Hepatocyte (in vitro differentiated cells): ENCODE results near the gene SPIB.

Experiments
- EZH2 ChIP-seq: fragments of 200-600 bp; sonication (generic); IDR thresholded peaks from 2 replicates; pipeline ENCODE4 v1.6.1; 2016; ENCODE audit warnings: antibody characterized with exemption, mild to moderate bottlenecking, borderline replicate concordance
- EZH2phosphoT487 ChIP-seq: fragments of 200-600 bp; sonication (generic); IDR thresholded peaks from one replicate; pipeline ENCODE4 v1.6.1; 2018; ENCODE audit warnings: antibody characterized with exemption, mild to moderate bottlenecking, low read depth, moderate library complexity; ENCODE audit not compliant: unreplicated experiment, severe bottlenecking
- TF ChIP-seq, protein P1 (sequence below): fragments of 200-600 bp; sonication (generic); IDR thresholded peaks from 2 replicates; pipeline ENCODE4 v1.5.1; 2016; ENCODE audit warnings: antibody characterized with exemption, mild to moderate bottlenecking; ENCODE audit not compliant: poor library complexity

DNA sequence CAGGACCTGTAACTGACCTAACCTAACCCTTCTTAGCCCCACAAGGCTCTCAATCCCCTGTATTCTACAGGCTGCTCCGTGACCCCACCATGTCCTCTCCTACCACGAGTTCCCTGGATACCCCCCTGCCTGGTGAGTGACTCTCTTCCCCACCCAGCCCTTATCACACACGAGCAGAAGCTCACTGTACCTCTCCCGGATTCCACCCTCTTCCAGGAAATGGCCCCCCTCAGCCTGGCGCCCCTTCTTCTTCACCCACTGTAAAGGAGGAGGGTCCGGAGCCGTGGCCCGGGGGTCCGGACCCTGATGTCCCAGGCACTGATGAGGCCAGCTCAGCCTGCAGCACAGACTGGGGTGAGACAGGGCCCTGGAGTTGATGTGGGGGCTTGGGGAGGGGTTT is 41.2 kb upstream of the SPIB start:
- TF ChIP-seq, protein P1, sequence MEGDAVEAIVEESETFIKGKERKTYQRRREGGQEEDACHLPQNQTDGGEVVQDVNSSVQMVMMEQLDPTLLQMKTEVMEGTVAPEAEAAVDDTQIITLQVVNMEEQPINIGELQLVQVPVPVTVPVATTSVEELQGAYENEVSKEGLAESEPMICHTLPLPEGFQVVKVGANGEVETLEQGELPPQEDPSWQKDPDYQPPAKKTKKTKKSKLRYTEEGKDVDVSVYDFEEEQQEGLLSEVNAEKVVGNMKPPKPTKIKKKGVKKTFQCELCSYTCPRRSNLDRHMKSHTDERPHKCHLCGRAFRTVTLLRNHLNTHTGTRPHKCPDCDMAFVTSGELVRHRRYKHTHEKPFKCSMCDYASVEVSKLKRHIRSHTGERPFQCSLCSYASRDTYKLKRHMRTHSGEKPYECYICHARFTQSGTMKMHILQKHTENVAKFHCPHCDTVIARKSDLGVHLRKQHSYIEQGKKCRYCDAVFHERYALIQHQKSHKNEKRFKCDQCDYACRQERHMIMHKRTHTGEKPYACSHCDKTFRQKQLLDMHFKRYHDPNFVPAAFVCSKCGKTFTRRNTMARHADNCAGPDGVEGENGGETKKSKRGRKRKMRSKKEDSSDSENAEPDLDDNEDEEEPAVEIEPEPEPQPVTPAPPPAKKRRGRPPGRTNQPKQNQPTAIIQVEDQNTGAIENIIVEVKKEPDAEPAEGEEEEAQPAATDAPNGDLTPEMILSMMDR = no peak
- no peak for TF ChIP-seq EZH2phosphoT487
- TF ChIP-seq EZH2 = no peak
